ENCODE results near the gene EPN1.

GRCh38 chr19:55680339-55681130, 5.5 kb downstream of the EPN1 start:
- TF ChIP-seq CTCF (IDR thresholded peaks at IDR 0.05; ENCODE audit: low read length) (no peak), EZH2 (IDR thresholded peaks at IDR 0.05; ENCODE audit: borderline replicate concordance, low read length) (no peak)

Measured in OCI-LY1 (cell line).